Lower lobe of right lung (tissue), 2 donors: ENCODE results near the gene KCNJ15. TPM values are rescaled to one million over a fixed set of nuclear protein-coding genes. Genes with fewer than 3 reads are reported as not detected.

Source experiments
- ATAC-seq, 2 donors: fragments of 200-7000 bp; cut with Tn5 transposase; one replicate each; pipeline ENCODE4 v1.9.1; 2020 to 2022; ENCODE audit warnings: mild to moderate bottlenecking in 2 of 2, moderate library complexity in 2 of 2
- DNase-seq: peaks from one replicate; pipeline ENCODE4 v3.0.0-alpha.2; 2020
- H3K27ac ChIP-seq: fragments of 200-600 bp; one replicate; pipeline ENCODE4 v1.8.0; 2022
- H3K27me3 ChIP-seq: fragments of 200-600 bp; one replicate; pipeline ENCODE4 v1.8.0; 2022; ENCODE audit warnings: low read depth
- H3K36me3 ChIP-seq: fragments of 200-600 bp; one replicate; pipeline ENCODE4 v1.8.0; 2022; ENCODE audit warnings: mild to moderate bottlenecking
- H3K4me1 ChIP-seq: fragments of 200-600 bp; one replicate; pipeline ENCODE4 v1.8.0; 2022
- H3K4me3 ChIP-seq: fragments of 200-600 bp; one replicate; pipeline ENCODE4 v1.8.0; 2022; ENCODE audit warnings: mild to moderate bottlenecking
- H3K9me3 ChIP-seq: fragments of 200-600 bp; one replicate; pipeline ENCODE4 v1.8.0; 2022
- intact Hi-C: fragments of 100-400 bp; cut with DNase I; formaldehyde crosslinking; loops from one replicate; pipeline ENCODE4 v1.11.0; 2022
- total RNA-seq: library from RNA; stranded (reverse); fragmentation: NEBNext Ultra II Directional; extraction: Animal tissue kit (Norgen Biotek cat#: 25700); gene quantifications from one replicate; pipeline ENCODE4 v1.2.1, GENCODE V29; 2021
- TF ChIP-seq, protein P1 (sequence below): fragments of 200-600 bp; IDR thresholded peaks from one replicate; pipeline ENCODE4 v1.8.0; 2022; ENCODE audit warnings: antibody characterized with exemption, mild to moderate bottlenecking
- donor health status: DM: no; HTN: yes; CAD: no; lungs with severe emphysema.

Gene KCNJ15
- total RNA-seq, 1 donor from 2014 or later, result 62.7 TPM

DNA sequence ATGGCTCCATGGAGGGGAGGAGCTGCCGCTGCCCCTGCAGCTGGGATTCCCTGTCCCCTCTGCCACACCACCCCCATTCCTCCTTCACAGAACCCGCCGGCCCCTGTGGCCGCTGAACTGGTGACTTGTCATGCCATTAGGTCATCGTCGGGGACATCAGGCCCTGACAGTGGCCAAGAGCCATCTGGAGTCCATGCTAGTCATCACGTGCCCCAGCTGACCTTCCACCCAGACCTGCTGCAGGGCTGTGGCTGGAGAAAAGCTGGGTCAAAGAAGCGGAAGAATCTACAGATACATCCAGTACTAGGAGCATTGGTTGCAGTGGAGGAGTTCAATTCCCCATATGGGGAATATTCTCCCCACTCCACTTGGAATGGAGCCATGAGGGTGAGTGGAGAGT, 78.1 kb downstream of the KCNJ15 start:
- DNase-seq, result no peak
- Histone ChIP-seq H3K27ac (no peak overlapping the region), H3K4me1 (no peaks in the 10 kb centered on the region), H3K9me3 (no peaks in the 10 kb centered on the region), H3K4me3 (no peak overlapping the region), H3K36me3 (no peaks in the 10 kb centered on the region), H3K27me3 (no peaks in the 10 kb centered on the region)
- intact Hi-C loops, result no loop called here
- ATAC-seq, result no peak
- TF ChIP-seq, protein P1, sequence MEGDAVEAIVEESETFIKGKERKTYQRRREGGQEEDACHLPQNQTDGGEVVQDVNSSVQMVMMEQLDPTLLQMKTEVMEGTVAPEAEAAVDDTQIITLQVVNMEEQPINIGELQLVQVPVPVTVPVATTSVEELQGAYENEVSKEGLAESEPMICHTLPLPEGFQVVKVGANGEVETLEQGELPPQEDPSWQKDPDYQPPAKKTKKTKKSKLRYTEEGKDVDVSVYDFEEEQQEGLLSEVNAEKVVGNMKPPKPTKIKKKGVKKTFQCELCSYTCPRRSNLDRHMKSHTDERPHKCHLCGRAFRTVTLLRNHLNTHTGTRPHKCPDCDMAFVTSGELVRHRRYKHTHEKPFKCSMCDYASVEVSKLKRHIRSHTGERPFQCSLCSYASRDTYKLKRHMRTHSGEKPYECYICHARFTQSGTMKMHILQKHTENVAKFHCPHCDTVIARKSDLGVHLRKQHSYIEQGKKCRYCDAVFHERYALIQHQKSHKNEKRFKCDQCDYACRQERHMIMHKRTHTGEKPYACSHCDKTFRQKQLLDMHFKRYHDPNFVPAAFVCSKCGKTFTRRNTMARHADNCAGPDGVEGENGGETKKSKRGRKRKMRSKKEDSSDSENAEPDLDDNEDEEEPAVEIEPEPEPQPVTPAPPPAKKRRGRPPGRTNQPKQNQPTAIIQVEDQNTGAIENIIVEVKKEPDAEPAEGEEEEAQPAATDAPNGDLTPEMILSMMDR, result no peak

DNA sequence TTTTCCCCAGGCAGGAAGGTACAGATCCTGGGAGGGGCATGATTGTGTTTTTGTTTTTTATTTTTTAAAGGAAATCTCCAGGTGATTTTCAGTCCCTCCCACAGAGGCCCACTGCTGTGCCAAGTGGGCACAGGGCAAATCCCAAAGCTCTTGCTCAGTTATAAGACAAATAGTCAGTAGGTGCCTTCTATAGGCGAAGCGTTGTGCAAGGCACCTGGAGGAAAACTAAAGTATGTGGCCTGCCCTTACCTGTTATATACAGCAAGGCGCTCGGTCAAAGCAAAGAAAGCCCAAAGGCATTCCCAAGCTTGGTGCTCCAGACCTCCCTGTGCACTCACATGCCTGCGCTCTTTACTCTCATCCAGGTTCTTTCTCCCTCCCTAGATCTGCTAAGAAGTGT, 81.0 kb downstream of the KCNJ15 start:
- peaks cover 5% of the 10 kb centered on the region for H3K4me1 ChIP-seq
- no peaks in the 10 kb centered on the region for H3K27me3 ChIP-seq
- DNase-seq, result no peak
- intact Hi-C loops, result no loop called here
- no peak for ATAC-seq
- no peak overlapping the region for H3K27ac ChIP-seq
- H3K4me3 ChIP-seq, result no peak overlapping the region
- no peaks in the 10 kb centered on the region for H3K36me3 ChIP-seq
- TF ChIP-seq, protein P1, result no peak
- no peaks in the 10 kb centered on the region for H3K9me3 ChIP-seq

DNA sequence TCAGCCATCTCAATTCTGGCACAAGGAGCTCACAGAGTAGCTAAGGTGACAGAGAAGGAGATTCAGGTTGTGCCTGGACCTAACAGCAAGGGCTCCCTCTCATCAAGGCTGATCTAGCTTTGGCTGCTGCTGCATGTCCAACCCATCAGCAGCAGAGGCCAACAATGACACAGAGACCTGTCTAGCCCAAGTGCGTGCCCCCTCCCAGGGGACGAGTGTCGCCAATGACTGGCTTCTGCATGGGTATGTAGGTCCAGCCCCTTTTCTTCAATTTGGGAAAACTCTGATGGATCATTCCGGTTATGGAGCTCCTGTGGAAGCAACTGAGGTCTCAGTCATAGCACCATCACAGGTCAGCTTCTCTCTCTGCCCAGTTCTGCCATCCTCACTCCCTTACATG, 83.3 kb downstream of the KCNJ15 start:
- ATAC-seq (no peak), DNase-seq (no peak)
- Histone ChIP-seq H3K27ac (no peak overlapping the region), H3K36me3 (no peaks in the 10 kb centered on the region), H3K4me3 (no peak overlapping the region), H3K27me3 (no peaks in the 10 kb centered on the region), H3K9me3 (no peaks in the 10 kb centered on the region), H3K4me1 (peaks cover 17% of the 10 kb centered on the region)
- intact Hi-C loops, result no loop called here
- TF ChIP-seq, protein P1, result no peak

DNA sequence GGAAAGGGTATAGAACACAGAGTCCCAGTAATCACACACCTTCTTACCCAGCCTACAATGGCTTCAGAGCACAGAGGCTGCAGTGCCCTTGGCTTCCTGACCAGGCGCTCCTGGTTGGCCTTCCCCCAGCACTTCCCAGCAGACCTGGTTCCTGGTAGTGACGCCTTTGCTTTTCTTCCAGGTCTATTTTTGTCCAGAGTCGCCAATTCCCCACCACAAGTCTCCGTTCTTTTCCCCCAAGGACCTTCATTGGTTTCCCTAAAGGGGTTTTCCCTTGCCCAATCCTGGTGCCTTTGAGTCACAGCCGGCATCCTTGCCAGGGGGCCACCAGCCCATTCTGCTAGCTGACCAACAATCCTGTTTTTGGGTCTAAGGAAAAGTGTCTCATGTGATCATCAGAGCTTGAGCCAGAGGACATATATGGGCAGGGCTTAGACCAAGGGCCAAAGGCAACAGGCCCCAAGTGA, 84.8 kb downstream of the KCNJ15 start:
- Histone ChIP-seq H3K9me3 (no peaks in the 10 kb centered on the region), H3K27me3 (no peaks in the 10 kb centered on the region), H3K4me3 (no peak overlapping the region), H3K4me1 (peaks cover 17% of the 10 kb centered on the region), H3K27ac (peak overlapping the region; percentile 54), H3K36me3 (no peaks in the 10 kb centered on the region)
- no peak for DNase-seq
- TF ChIP-seq, protein P1, result no peak
- intact Hi-C loops, result no loop called here
- ATAC-seq, result peak; percentile 42 to 44

DNA sequence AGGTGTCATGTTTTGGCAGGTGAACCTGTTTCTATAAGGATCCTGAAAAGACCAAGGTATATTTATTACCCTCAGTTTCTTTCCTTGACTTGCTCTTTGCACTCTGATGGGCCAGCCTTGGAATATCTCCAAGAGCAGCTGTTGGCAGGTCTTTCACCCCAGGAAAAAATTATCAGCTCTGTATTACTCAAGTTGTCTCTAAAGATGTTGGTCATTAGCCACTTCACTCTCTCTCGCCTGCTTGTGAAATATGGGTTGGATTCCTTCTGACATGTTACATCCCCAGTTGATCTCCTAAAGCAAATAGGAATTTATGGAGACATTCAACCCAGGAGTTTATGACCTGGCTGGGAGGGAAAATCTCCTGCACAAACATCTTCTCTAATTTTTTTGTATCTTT, 85.9 kb downstream of the KCNJ15 start:
- TF ChIP-seq, protein P1, result no peak
- peak overlapping the region; percentile 54 for H3K27ac ChIP-seq
- intact Hi-C loops, result no loop called here
- H3K27me3 ChIP-seq, result no peaks in the 10 kb centered on the region
- peaks cover 17% of the 10 kb centered on the region for H3K4me1 ChIP-seq
- no peak for DNase-seq
- no peak overlapping the region for H3K4me3 ChIP-seq
- no peaks in the 10 kb centered on the region for H3K36me3 ChIP-seq
- no peaks in the 10 kb centered on the region for H3K9me3 ChIP-seq
- ATAC-seq, result peak in 1 of 2 donors; percentile 33

DNA sequence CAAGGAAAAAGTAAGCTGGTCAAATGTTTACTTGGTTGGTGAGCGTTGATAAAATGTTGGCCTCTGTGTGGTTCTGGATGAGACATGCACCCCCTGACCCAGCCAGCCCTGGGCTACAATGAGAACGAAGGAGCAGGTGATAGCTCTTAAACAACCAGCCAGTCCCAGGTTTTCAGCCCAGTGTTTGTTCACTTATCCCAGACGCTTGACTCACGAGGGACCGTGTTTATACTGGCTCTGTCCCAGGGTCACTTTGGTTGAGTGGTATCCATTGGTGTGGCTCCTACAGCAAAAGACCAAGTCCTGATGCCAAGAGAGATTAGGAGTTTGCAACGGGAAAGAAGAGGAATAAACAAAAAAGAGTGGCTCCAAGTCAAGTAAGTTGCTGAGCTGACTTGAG, 86.9 kb downstream of the KCNJ15 start:
- intact Hi-C loops, result no loop called here
- Histone ChIP-seq H3K4me3 (no peak overlapping the region), H3K27ac (no peak overlapping the region), H3K4me1 (peaks cover 17% of the 10 kb centered on the region), H3K27me3 (no peaks in the 10 kb centered on the region), H3K9me3 (no peaks in the 10 kb centered on the region), H3K36me3 (no peaks in the 10 kb centered on the region)
- DNase-seq (peak; percentile 76), ATAC-seq (peak; percentile 95 to 96)
- TF ChIP-seq, protein P1, result no peak
